ENCODE data around the gene UAP1.

GRCh38 chr1:162587761-162588260 lies 26.3 kb downstream of the UAP1 start:
- TF ChIP-seq YY1 (IDR thresholded peaks at IDR 0.05; ENCODE audit: low read depth) (no peak), RAD21 (IDR thresholded peaks at IDR 0.05; ENCODE audit: low read depth) (no peak), EP300 (IDR thresholded peaks at IDR 0.05; ENCODE audit: borderline replicate concordance) (no peak), USF1 (IDR thresholded peaks at IDR 0.05) (no peak), TAF1 (IDR thresholded peaks at IDR 0.05; ENCODE audit: low read depth) (no peak), TEAD4 (IDR thresholded peaks at IDR 0.05) (no peak), REST (IDR thresholded peaks at IDR 0.05; ENCODE audit: low read depth) (no peak), MAX (IDR thresholded peaks at IDR 0.05) (no peak), CREB1 (IDR thresholded peaks at IDR 0.05; ENCODE audit: low read depth) (no peak), FOXM1 (IDR thresholded peaks at IDR 0.05; ENCODE audit: borderline replicate concordance, low read depth) (no peak), NFIC (IDR thresholded peaks at IDR 0.05) (no peak), CEBPB (IDR thresholded peaks at IDR 0.05) (no peak), EGR1 (IDR thresholded peaks at IDR 0.05) (no peak), TCF12 (IDR thresholded peaks at IDR 0.05; ENCODE audit: low read depth) (no peak)

Data from Ishikawa (cell line).